GM23248 (cell line): ENCODE data around the gene RAPSN. TPM values are rescaled to one million over a fixed set of nuclear protein-coding genes. Genes with fewer than 3 reads are reported as not detected.
A peak's percentile ranks its signal among the peaks of the same experiment; 100 is the strongest.

ENCODE experiments used
- DNase-seq: peaks from one replicate; pipeline ENCODE4 v3.0.0-alpha.2; 2015
- H2AFZ ChIP-seq: fragments of 200-600 bp; sonication (generic); 2 replicates; pipeline ENCODE4 v1.6.1; 2016; ENCODE audit warnings: antibody characterized with exemption
- H3F3A ChIP-seq: fragments of 200-600 bp; sonication (generic); 2 replicates; pipeline ENCODE4 v1.6.1; 2016; ENCODE audit warnings: mild to moderate bottlenecking, antibody characterized with exemption, mixed run types; ENCODE audit not compliant: insufficient read depth
- H3K27ac ChIP-seq: fragments of 200-600 bp; sonication (generic); 2 replicates; pipeline ENCODE4 v1.5.1; 2016; ENCODE audit warnings: mild to moderate bottlenecking
- H3K27me3 ChIP-seq: fragments of 200-600 bp; sonication (generic); replicated peaks from 2 replicates; pipeline ENCODE4 v1.6.1; 2016; ENCODE audit warnings: mild to moderate bottlenecking; ENCODE audit not compliant: insufficient read depth
- H3K36me3 ChIP-seq: fragments of 200-600 bp; sonication (generic); 2 replicates; pipeline ENCODE4 v1.6.1; 2016; ENCODE audit warnings: low read depth, mild to moderate bottlenecking
- H3K4me1 ChIP-seq: fragments of 200-600 bp; sonication (generic); 2 replicates; pipeline ENCODE4 v1.6.1; 2016; ENCODE audit warnings: mild to moderate bottlenecking; ENCODE audit not compliant: insufficient read depth
- H3K4me2 ChIP-seq: fragments of 200-600 bp; sonication (generic); one replicate; pipeline ENCODE4 v1.6.1; 2016; ENCODE audit warnings: mild to moderate bottlenecking; ENCODE audit not compliant: unreplicated experiment
- H3K4me3 ChIP-seq: fragments of 200-600 bp; sonication (generic); 2 replicates; pipeline ENCODE4 v1.5.1; 2016; ENCODE audit warnings: mild to moderate bottlenecking
- H3K79me2 ChIP-seq: fragments of 200-600 bp; sonication (generic); 2 replicates; pipeline ENCODE4 v1.6.1; 2016; ENCODE audit warnings: mild to moderate bottlenecking; ENCODE audit not compliant: insufficient read depth
- H3K9ac ChIP-seq: fragments of 200-600 bp; sonication (generic); 2 replicates; pipeline ENCODE4 v1.6.1; 2016; ENCODE audit warnings: mild to moderate bottlenecking
- H3K9me2 ChIP-seq: fragments of 200-600 bp; sonication (generic); 2 replicates; pipeline ENCODE4 v1.6.1; 2016; ENCODE audit warnings: mixed run types, mild to moderate bottlenecking, moderate library complexity; ENCODE audit not compliant: insufficient read depth
- H3K9me3 ChIP-seq: fragments of 200-600 bp; sonication (generic); one replicate; pipeline ENCODE4 v1.6.1; 2017; ENCODE audit warnings: low read depth
- H4K20me1 ChIP-seq: fragments of 200-600 bp; sonication (generic); 2 replicates; pipeline ENCODE4 v1.6.0; 2016; ENCODE audit not compliant: insufficient read depth
- EZH2 ChIP-seq: fragments of 200-600 bp; sonication (generic); IDR thresholded peaks from 2 replicates; pipeline ENCODE4 v1.6.1; 2018; ENCODE audit warnings: antibody characterized with exemption, mild to moderate bottlenecking; ENCODE audit not compliant: insufficient read depth, poor library complexity, severe bottlenecking
- EZH2phosphoT487 ChIP-seq: fragments of 200-600 bp; sonication (generic); IDR thresholded peaks from 2 replicates; pipeline ENCODE4 v1.6.1; 2018; ENCODE audit warnings: antibody characterized with exemption, moderate library complexity, mild to moderate bottlenecking, low read depth; ENCODE audit not compliant: insufficient read depth
- WGBS, 2 experiments: methylation state at CpG; one replicate each; pipeline ENCODE4 v1.1.6; 2015 to 2017; ENCODE audit warnings: low lambda C conversion rate in 2 of 2, low coverage in 1 of 2; ENCODE audit errors: missing lambda C conversion rate in 2 of 2; 5-methylcytosine and 5-hydroxymethylcytosine counted together
- in situ Hi-C: fragments of 300-500 bp; cut with MboI; formaldehyde crosslinking; loops from 2 replicates; pipeline ENCODE4 v1.15.0; 2020
- polyA plus RNA-seq: library from polyadenylated mRNA; unstranded; fragments of >200 nt; fragmentation: Nextera tagmentation; extraction: Ambion mirVana; gene quantifications from 2 replicates; pipeline ENCODE4 v1.2.1, GENCODE V29; 2016
- total RNA-seq: library from RNA; depleted of rRNA; stranded (reverse); fragments of >200 nt; shearing (Covaris generic); gene quantifications from 2 replicates; pipeline ENCODE4 v1.2.3, GENCODE V29; 2014

Gene RAPSN
- total and polyA plus RNA-seq, 2 experiments from 2014 or later: 0.11 to 0.22 TPM

- H3K4me1 ChIP-seq: peaks cover 57% of the 10 kb centered on the region
- H4K20me1 ChIP-seq: no peaks in the 10 kb centered on the region
- peak overlapping the region; percentile 52 for H3K9ac ChIP-seq
- peaks cover 14% of the 10 kb centered on the region; the same call in 1 of the 2 replicates for H3K36me3 ChIP-seq
- no peak overlapping the region for H3K4me3 ChIP-seq
- H3K4me2 ChIP-seq: peak overlapping the region; percentile 51
- no peak overlapping the region for H2AFZ ChIP-seq
- TF ChIP-seq EZH2: no peak
- TF ChIP-seq EZH2phosphoT487: no peak
- H3K9me2 ChIP-seq: no peaks in the 10 kb centered on the region
- peaks cover 69% of the 10 kb centered on the region for H3F3A ChIP-seq
- 2 to 4% methylated on average over 8 to 13 of the region's 13 CpGs for WGBS, 2 experiments
- DNase-seq: peak; percentile 97
- H3K27ac ChIP-seq: peak overlapping the region; percentile 65
- in situ Hi-C loops: no loop called here
- peaks cover 27% of the 10 kb centered on the region for H3K79me2 ChIP-seq
- H3K9me3 ChIP-seq: no peaks in the 10 kb centered on the region
- H3K27me3 ChIP-seq: no peaks in the 10 kb centered on the region
Measured at GRCh38 chr11:47415949-47416472, 32.9 kb downstream of the RAPSN start.

- Histone ChIP-seq H3K9me2 (no peaks in the 10 kb centered on the region), H3K79me2 (peaks cover 34% of the 10 kb centered on the region), H3F3A (peaks cover 72% of the 10 kb centered on the region), H4K20me1 (no peaks in the 10 kb centered on the region), H3K36me3 (peaks cover 11% of the 10 kb centered on the region; the same call in 1 of the 2 replicates), H3K27ac (peak overlapping the region; percentile 65), H3K27me3 (no peaks in the 10 kb centered on the region), H3K4me1 (peaks cover 63% of the 10 kb centered on the region), H3K4me2 (peak overlapping the region; percentile 51), H3K9ac (peak overlapping the region; percentile 52), H3K9me3 (no peaks in the 10 kb centered on the region), H2AFZ (no peak overlapping the region), H3K4me3 (no peak overlapping the region)
- WGBS, 2 experiments: 78 to 81% methylated on average over 30 of the region's 31 CpGs
- TF ChIP-seq EZH2 (no peak), EZH2phosphoT487 (no peak)
- in situ Hi-C loops: no loop called here
- no peak for DNase-seq
Measured at GRCh38 chr11:47415091-47415854, 33.7 kb downstream of the RAPSN start.

GRCh38 chr11:47414685-47415070 lies 34.3 kb downstream of the RAPSN start:
- Histone ChIP-seq H3K4me2 (no peak overlapping the region), H3K9ac (peak overlapping the region; percentile 52; the same call in 1 of the 2 replicates), H3K9me3 (no peaks in the 10 kb centered on the region), H3K9me2 (no peaks in the 10 kb centered on the region), H3K27me3 (no peaks in the 10 kb centered on the region), H3K4me1 (peaks cover 68% of the 10 kb centered on the region), H3K79me2 (peaks cover 40% of the 10 kb centered on the region), H3K36me3 (peaks cover 11% of the 10 kb centered on the region; the same call in 1 of the 2 replicates), H3F3A (peaks cover 72% of the 10 kb centered on the region), H3K4me3 (no peak overlapping the region), H4K20me1 (no peaks in the 10 kb centered on the region), H3K27ac (peak overlapping the region; percentile 54; the same call in 1 of the 2 replicates), H2AFZ (no peak overlapping the region)
- no peak for TF ChIP-seq EZH2phosphoT487
- no peak for DNase-seq
- in situ Hi-C loops: no loop called here
- 86% methylated on average over 18 to 19 of the region's 19 CpGs for WGBS, 2 experiments

GRCh38 chr11:47413908-47414684 lies 34.8 kb downstream of the RAPSN start:
- in situ Hi-C loops: no loop called here
- Histone ChIP-seq H3K9me2 (no peaks in the 10 kb centered on the region), H3K79me2 (peaks cover 46% of the 10 kb centered on the region), H3K4me2 (peak overlapping the region; percentile 8), H3K36me3 (peaks cover 10% of the 10 kb centered on the region; the same call in 1 of the 2 replicates), H2AFZ (no peak overlapping the region), H4K20me1 (no peaks in the 10 kb centered on the region), H3K4me3 (peak overlapping the region; percentile 14; the same call in 1 of the 2 replicates), H3K4me1 (peaks cover 68% of the 10 kb centered on the region), H3K27me3 (no peaks in the 10 kb centered on the region), H3K27ac (peak overlapping the region; percentile 54), H3K9ac (peak overlapping the region; percentile 52; the same call in 1 of the 2 replicates), H3F3A (peaks cover 75% of the 10 kb centered on the region), H3K9me3 (no peaks in the 10 kb centered on the region)
- DNase-seq: peak; percentile 82
- WGBS, 2 experiments: 34% methylated on average over 16 of the region's 16 CpGs
- TF ChIP-seq EZH2: no peak
- no peak for TF ChIP-seq EZH2phosphoT487
